Skeletal muscle satellite cell (primary cell): ENCODE data around the gene EMILIN1.

ENCODE experiments used
- H3K27me3 ChIP-seq: 2 replicates; pipeline ENCODE4 v1.7.0; 2013; ENCODE audit warnings: low read length; ENCODE audit not compliant: control insufficient read depth, insufficient read depth
- H3K36me3 ChIP-seq: 2 replicates; pipeline ENCODE4 v1.7.0; 2013; ENCODE audit warnings: mild to moderate bottlenecking, control low read depth, low read length; ENCODE audit not compliant: insufficient read depth
- H3K4me1 ChIP-seq: 2 replicates; pipeline ENCODE4 v1.7.0; 2013; ENCODE audit warnings: low read length; ENCODE audit not compliant: control insufficient read depth, insufficient read depth
- H3K4me2 ChIP-seq: 2 replicates; pipeline ENCODE4 v1.7.0; 2013; ENCODE audit warnings: mild to moderate bottlenecking, low read length
- H3K4me3 ChIP-seq: 2 replicates; pipeline ENCODE4 v1.7.0; 2013; ENCODE audit warnings: low read length
- H3K9ac ChIP-seq: 2 replicates; pipeline ENCODE4 v1.7.0; 2013; ENCODE audit warnings: mild to moderate bottlenecking, low read depth, low read length, moderate library complexity
- H3K9me3 ChIP-seq: replicated peaks from 2 replicates; pipeline ENCODE4 v1.7.0; 2013; ENCODE audit warnings: mild to moderate bottlenecking, control low read depth, low read length

Gene EMILIN1

GRCh38 chr2:27058210-27058609 lies 20.2 kb upstream of the EMILIN1 start:
- Histone ChIP-seq H3K4me1 (no peaks in the 10 kb centered on the region), H3K9ac (no peak overlapping the region), H3K9me3 (no peaks in the 10 kb centered on the region), H3K4me3 (no peak overlapping the region), H3K27me3 (no peaks in the 10 kb centered on the region), H3K4me2 (no peak overlapping the region), H3K36me3 (peaks cover 20% of the 10 kb centered on the region)

- Histone ChIP-seq H3K36me3 (peaks cover 17% of the 10 kb centered on the region), H3K9me3 (no peaks in the 10 kb centered on the region), H3K9ac (no peak overlapping the region)
These were observed 19.1 kb upstream of the EMILIN1 start for GRCh38 chr2:27059141-27059820.

DNA sequence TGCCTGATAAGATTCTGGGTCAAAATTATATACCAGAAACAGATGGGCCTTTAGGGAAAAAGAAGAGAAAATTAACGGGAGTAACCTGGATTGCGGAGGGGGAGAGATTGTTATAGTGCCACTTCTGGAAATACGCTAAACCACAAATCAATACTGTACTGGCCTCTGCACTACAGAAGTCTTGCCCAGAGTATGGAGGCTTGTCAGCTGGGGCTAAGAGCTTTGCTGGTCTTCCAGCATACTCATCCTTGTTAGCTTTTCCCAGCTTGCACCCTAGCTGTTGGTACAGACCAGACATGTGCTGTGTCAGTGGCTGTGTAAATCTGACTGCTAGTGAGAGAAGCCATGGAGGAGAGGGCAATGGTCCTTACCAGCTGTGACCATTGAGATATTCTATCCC lies 18.1 kb upstream of the EMILIN1 start:
- peaks cover 18% of the 10 kb centered on the region for H3K36me3 ChIP-seq
- H3K9me3 ChIP-seq = no peaks in the 10 kb centered on the region
- no peak overlapping the region for H3K4me3 ChIP-seq
- H3K9ac ChIP-seq = no peak overlapping the region
- H3K4me1 ChIP-seq = no peaks in the 10 kb centered on the region
- H3K4me2 ChIP-seq = no peak overlapping the region
- H3K27me3 ChIP-seq = no peaks in the 10 kb centered on the region

More at GRCh38 chr2:27059141-27059820, 19.1 kb upstream of the EMILIN1 start:
- Histone ChIP-seq H3K4me2 (no peak overlapping the region), H3K4me1 (no peaks in the 10 kb centered on the region), H3K27me3 (no peaks in the 10 kb centered on the region), H3K4me3 (no peak overlapping the region)

- no peak overlapping the region for H3K9ac ChIP-seq
- H3K27me3 ChIP-seq = no peaks in the 10 kb centered on the region
- H3K4me2 ChIP-seq = no peak overlapping the region
- peaks cover 44% of the 10 kb centered on the region for H3K36me3 ChIP-seq
- H3K9me3 ChIP-seq = no peaks in the 10 kb centered on the region
- H3K4me1 ChIP-seq = peaks cover 11% of the 10 kb centered on the region
- H3K4me3 ChIP-seq = no peak overlapping the region
These were observed 13.3 kb upstream of the EMILIN1 start for GRCh38 chr2:27065128-27065527.

DNA sequence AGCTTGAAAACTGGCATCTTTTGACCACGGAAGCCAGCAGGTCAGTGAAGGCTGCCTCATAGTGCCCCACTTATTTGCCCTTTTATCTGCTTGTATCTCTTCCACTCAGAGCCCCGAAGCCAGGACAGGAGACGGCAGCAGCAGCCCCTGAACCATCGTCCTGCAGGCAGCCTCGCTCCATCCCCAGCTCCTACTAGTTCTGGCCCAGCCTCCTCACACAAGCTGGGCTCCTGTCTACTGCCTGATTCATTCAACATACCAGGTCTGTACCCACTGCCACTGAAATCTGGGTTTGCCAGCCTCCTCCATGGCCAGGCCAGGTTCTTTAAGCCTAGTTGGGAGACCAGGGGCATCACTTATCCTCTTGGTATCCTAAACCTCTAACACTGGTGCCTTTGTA lies 11.0 kb upstream of the EMILIN1 start:
- Histone ChIP-seq H3K4me1 (peaks cover 21% of the 10 kb centered on the region), H3K9ac (no peak overlapping the region), H3K9me3 (no peaks in the 10 kb centered on the region), H3K4me3 (no peak overlapping the region), H3K36me3 (peaks cover 40% of the 10 kb centered on the region), H3K27me3 (no peaks in the 10 kb centered on the region), H3K4me2 (no peak overlapping the region)

GRCh38 chr2:27069436-27069835 lies 9.0 kb upstream of the EMILIN1 start:
- H3K4me1 ChIP-seq = peaks cover 24% of the 10 kb centered on the region
- peaks cover 40% of the 10 kb centered on the region for H3K36me3 ChIP-seq
- H3K4me2 ChIP-seq = peak overlapping the region; percentile 91
- no peaks in the 10 kb centered on the region for H3K27me3 ChIP-seq
- H3K4me3 ChIP-seq = peak overlapping the region; percentile 82
- H3K9ac ChIP-seq = peak overlapping the region; percentile 93
- no peaks in the 10 kb centered on the region for H3K9me3 ChIP-seq

- peaks cover 29% of the 10 kb centered on the region for H3K4me1 ChIP-seq
- no peaks in the 10 kb centered on the region for H3K9me3 ChIP-seq
- no peaks in the 10 kb centered on the region for H3K27me3 ChIP-seq
- peaks cover 37% of the 10 kb centered on the region for H3K36me3 ChIP-seq
- H3K9ac ChIP-seq = peak overlapping the region; percentile 93
- peak overlapping the region; percentile 82 for H3K4me3 ChIP-seq
- H3K4me2 ChIP-seq = peak overlapping the region; percentile 91
These were observed 8.3 kb upstream of the EMILIN1 start for GRCh38 chr2:27069961-27070618.

DNA sequence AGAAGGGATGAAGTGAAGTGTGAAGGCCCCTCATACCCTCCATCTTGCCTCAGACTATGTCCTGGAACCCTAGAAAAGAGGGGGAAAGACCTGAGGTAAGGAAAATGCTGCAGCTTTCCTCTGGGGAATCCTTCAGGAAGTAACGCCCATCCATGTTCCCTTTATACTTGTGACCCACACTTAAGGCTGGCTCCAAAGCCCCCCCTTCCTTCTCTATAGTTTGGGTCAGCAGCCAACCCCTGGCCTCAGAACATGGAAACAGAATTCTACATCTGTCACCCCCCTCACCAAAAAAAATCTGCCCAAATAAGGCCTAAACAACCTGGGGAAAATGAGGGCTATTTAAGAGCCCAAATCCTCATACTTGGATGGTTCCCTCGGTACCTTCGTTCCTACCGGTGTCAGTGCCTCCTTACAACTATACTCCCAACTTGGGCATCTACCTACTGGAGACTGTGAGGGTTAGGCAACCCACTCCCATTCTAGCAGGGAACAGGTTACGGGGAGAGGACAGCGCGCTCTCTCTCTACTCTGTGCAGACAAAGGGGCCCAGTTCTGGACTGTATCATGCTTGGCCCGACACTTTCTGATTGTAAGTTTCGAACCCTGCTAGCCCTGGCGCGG lies 7.7 kb upstream of the EMILIN1 start:
- Histone ChIP-seq H3K4me1 (peaks cover 33% of the 10 kb centered on the region), H3K36me3 (peaks cover 30% of the 10 kb centered on the region), H3K9me3 (no peaks in the 10 kb centered on the region), H3K4me2 (peak overlapping the region; percentile 91), H3K27me3 (no peaks in the 10 kb centered on the region), H3K9ac (peak overlapping the region; percentile 93), H3K4me3 (peak overlapping the region; percentile 82)

DNA sequence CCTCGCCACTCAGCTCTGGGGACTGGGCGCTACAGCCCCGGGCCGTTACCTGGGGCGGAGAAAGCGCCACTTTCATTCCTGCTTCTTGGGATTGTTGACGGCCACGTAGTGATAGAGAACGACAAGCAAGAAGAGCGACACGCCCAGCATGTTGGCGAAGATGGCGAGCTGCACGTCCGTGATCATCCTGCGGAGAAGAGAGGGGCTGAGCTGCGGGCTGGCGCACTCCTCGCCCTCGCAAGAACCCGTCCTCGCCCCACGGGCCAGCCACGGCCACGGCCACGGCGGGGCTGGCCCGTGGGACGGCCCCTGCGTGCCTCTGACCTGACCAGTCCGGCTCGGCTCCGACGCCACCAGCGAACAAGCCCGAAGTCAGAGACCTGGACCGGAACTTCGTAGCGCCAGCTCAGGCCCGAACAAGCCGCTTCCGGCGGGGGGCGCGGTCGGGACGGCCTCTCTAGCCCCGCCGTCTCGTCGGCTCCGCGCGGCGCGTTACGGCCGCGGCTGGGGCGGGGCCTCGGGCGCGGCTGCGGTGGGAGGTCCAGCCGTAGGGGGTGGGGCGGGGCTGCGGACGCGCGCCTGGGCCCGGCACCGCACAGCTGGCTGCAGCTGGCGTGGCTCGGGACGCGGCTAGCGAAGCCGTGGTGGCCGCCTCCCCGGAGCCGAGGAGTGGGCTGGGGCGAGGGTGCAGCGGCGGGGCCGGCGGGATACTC lies 7.0 kb upstream of the EMILIN1 start, which contains the start of gene OST4:
OST4 (minus strand) TSS at position 378 of the 713 bp plus-strand sequence.
- H3K4me2 ChIP-seq = peak within 1 kb of the TSS; percentile 91
- H3K4me1 ChIP-seq = peaks cover 33% of the 10 kb centered on the region
- H3K27me3 ChIP-seq = no peaks in the 10 kb centered on the region
- H3K36me3 ChIP-seq = peaks cover 28% of the 10 kb centered on the region
- H3K9me3 ChIP-seq = no peaks in the 10 kb centered on the region
- peak within 1 kb of the TSS; percentile 93 for H3K9ac ChIP-seq
- H3K4me3 ChIP-seq = peak within 1 kb of the TSS; percentile 82

DNA sequence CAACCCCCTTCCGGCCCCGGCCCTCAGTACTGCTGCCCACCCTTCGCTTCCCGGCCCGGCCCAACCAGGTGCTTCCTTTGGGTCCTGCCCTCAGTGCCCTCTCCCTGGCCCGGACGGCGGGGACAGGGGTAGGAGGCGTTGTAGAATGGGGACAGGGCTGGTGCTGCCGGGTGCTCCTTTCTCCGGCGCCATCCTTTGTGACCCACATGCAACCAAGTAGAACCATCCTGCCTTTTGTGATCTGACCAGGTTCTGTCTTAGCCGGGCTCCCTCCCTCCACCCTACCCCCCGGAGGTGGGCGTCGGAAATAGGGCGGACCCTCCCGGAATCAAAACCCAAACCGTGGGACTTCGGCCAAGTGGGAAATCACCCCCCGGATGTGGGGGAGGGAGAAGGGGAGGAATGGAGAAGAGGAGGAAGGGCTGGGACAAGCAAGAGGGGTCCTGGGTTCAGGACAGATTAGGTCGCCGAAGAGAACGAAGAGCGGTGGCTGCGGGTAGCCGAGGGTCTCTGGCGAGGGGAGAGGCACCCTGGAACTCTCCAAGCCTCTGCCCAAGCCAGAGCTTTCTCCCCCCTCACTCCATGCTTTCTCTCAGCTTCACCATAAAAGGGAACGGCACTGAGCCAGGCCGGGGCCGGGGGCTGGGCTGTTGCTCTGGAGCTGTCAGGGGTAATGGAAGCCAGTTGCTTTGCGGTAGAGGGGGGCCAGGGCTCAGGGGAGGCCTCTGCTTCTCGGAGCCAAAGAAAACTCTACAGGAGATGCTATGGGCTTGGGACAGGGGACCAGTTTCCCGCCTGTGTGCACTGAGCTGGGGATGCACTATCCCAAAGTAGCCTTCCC lies 6.2 kb upstream of the EMILIN1 start:
- Histone ChIP-seq H3K4me1 (peaks cover 33% of the 10 kb centered on the region), H3K27me3 (no peaks in the 10 kb centered on the region), H3K4me2 (peak overlapping the region; percentile 91), H3K4me3 (peak overlapping the region; percentile 82), H3K9me3 (no peaks in the 10 kb centered on the region), H3K36me3 (peaks cover 28% of the 10 kb centered on the region), H3K9ac (peak overlapping the region; percentile 93)
